ENCODE measurements around the gene ARNT2. TPM values are rescaled to one million over a fixed set of nuclear protein-coding genes. Genes with fewer than 3 reads are reported as not detected.

The ARNT2 gene
- total and polyA plus RNA-seq, 2 of the 13 experiments (the other 11 are each of a cell fraction or from before 2014, with no cell fraction given) = 0.69 to 1.7 TPM

GRCh38 chr15:80596521-80596976, 192.4 kb downstream of the ARNT2 start:
- Histone ChIP-seq H4K20me1 (ENCODE audit: insufficient read depth, low read length) (no peaks in the 10 kb centered on the region), H3K27me3 (ENCODE audit: control insufficient read depth in 1 of 2, insufficient read depth in 2 of 2, low read length in 2 of 2) (no peaks in the 10 kb centered on the region), H3K4me3 (replicated peaks in 1 of 3; ENCODE audit: insufficient read depth in 1 of 3, low read depth in 2 of 3, low read length in 3 of 3) (no peak overlapping the region), H3K36me3 (replicated peaks in 1 of 2; ENCODE audit: control insufficient read depth in 1 of 2, insufficient read depth in 2 of 2, low read length in 2 of 2) (no peaks in the 10 kb centered on the region), H3K27ac (ENCODE audit: extremely low read length, insufficient read depth, low read length) (no peak overlapping the region), H3K79me2 (ENCODE audit: insufficient read depth, low read length) (no peaks in the 10 kb centered on the region), H3K9me3 (ENCODE audit: low read length) (no peaks in the 10 kb centered on the region), H3K4me1 (ENCODE audit: insufficient read depth, low read length) (peaks cover 42% of the 10 kb centered on the region), H2AFZ (ENCODE audit: low read length) (no peak overlapping the region), H3K9ac (ENCODE audit: insufficient read depth, low read depth, low read length) (no peak overlapping the region), H3K4me2 (ENCODE audit: low read depth, low read length) (peak overlapping the region; percentile 37; the same call in 1 of the 2 replicates)
- ChIA-PET POLR2A (interaction anchor here (0.8 to 2.1 kb wide), 5 partner anchors 9 to 183 kb away, joined by 3 to 10 read pairs (median 4); partner anchors contain the start of genes ABHD17C and CEMIP), CTCF (ENCODE audit: low intra/inter-chr PET ratio, low total read pairs) (no interaction called here)
- in situ Hi-C loops (cut with HindIII; ENCODE audit: extremely low pct_ligation_motif_present, low pct_unique_long_range_greater_than_20kb) = no loop called here
- intact Hi-C loops (cut with micrococcal nuclease; ENCODE audit: unreplicated experiment) = no loop called here
- BruUV-seq (replicated peaks) = no TSS peak
- DNase-seq (ENCODE audit: low spot score) = peak; percentile 83
- peak; percentile 30 for FAIRE-seq
- 13% methylated on average over 5 of the region's 7 CpGs for WGBS (ENCODE audit: low lambda C conversion rate)
- ATAC-seq = peak; percentile 85
- TF ChIP-seq CBX5 (CRISPR knock-in tag; IDR thresholded peaks at IDR 0.05; ENCODE audit: borderline replicate concordance) (0 out of 2 replicates have a peak, but pooled peaks have one; percentile 29), ZNF275 (CRISPR knock-in tag; IDR thresholded peaks at IDR 0.05; ENCODE audit: borderline replicate concordance) (no peak), ATF3 (CRISPR knock-in tag; IDR thresholded peaks at IDR 0.05) (peak; percentile 65; the same call in 1 of the 2 replicates), TEAD3 (CRISPR knock-in tag; optimal IDR thresholded peaks at IDR 0.05; ENCODE audit: borderline replicate concordance) (peak; percentile 41), HMG20A (CRISPR knock-in tag; IDR thresholded peaks at IDR 0.05; ENCODE audit: borderline replicate concordance) (0 out of 2 replicates have a peak, but pooled peaks have one; percentile 52), ETV5 (CRISPR knock-in tag; IDR thresholded peaks at IDR 0.05; ENCODE audit: borderline replicate concordance) (peak; percentile 88), ZNF556 (CRISPR knock-in tag; IDR thresholded peaks at IDR 0.05; ENCODE audit: borderline replicate concordance) (no peak), MBNL3 (CRISPR knock-in tag; conservative IDR thresholded peaks at IDR 0.05) (no peak), RARA (CRISPR knock-in tag; IDR thresholded peaks at IDR 0.05) (peak; percentile 80), RXRB (CRISPR knock-in tag; IDR thresholded peaks at IDR 0.05; ENCODE audit: borderline replicate concordance) (peak; percentile 52; the same call in 1 of the 2 replicates), TCF7 (IDR thresholded peaks at IDR 0.05; ENCODE audit: low read depth) (0 out of 2 replicates have a peak, but pooled peaks have one; percentile 21), ZNF678 (CRISPR knock-in tag; IDR thresholded peaks at IDR 0.05) (no peak), ZNF576 (CRISPR knock-in tag; IDR thresholded peaks at IDR 0.05) (no peak), HNF4A (CRISPR knock-in tag; IDR thresholded peaks at IDR 0.05) (peak; percentile 66), GATAD2A (CRISPR knock-in tag; IDR thresholded peaks at IDR 0.05) (peak; percentile 68), ZNF709 (CRISPR knock-in tag; IDR thresholded peaks at IDR 0.05) (0 out of 2 replicates have a peak, but pooled peaks have one; percentile 29), ZBTB7A (CRISPR knock-in tag; IDR thresholded peaks at IDR 0.05) (no peak), ARID5B (CRISPR knock-in tag; IDR thresholded peaks at IDR 0.05) (peak; percentile 68), CREM (IDR thresholded peaks at IDR 0.05) (no peak), CREM (CRISPR knock-in tag; IDR thresholded peaks at IDR 0.05) (no peak), FOXA1 (IDR thresholded peaks at IDR 0.05) (no peak), FOXA1 (CRISPR knock-in tag; IDR thresholded peaks at IDR 0.05) (0 out of 2 replicates have a peak, but pooled peaks have one; percentile 28)

Data from HepG2 (cell line).